Measurements from ENCODE around the gene ZNF784.

DNA sequence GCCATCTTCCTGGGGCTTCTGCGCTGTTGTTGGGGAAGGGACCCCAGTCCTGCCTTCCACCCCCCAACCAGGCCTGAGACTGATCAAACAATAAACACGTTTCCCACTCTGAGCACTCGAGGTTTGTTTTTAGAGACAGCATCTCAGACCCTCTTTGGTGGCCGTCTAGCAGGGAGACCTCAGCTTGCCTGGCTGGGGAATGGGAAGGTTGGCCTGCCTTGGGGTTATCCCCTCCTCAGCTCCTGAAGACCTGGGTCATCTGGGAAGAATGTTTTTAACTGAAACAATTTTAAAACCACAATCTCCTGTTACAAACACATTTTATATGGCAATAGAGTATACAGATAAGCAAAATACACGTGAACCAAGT lies 21.1 kb upstream of the ZNF784 start:
- TF ChIP-seq EZH2phosphoT487 (IDR thresholded peaks at IDR 0.05; ENCODE audit: insufficient read depth, low read depth) (no peak), EZH2 (IDR thresholded peaks at IDR 0.05; ENCODE audit: insufficient read depth, poor library complexity, severe bottlenecking) (no peak)
